SK-N-DZ (cell line): Measurements from ENCODE around the gene THADA.

Experiments
- DNase-seq: peaks from one replicate; pipeline ENCODE4 v3.0.0-alpha.2; 2015; ENCODE audit warnings: low spot score

THADA gene

DNA sequence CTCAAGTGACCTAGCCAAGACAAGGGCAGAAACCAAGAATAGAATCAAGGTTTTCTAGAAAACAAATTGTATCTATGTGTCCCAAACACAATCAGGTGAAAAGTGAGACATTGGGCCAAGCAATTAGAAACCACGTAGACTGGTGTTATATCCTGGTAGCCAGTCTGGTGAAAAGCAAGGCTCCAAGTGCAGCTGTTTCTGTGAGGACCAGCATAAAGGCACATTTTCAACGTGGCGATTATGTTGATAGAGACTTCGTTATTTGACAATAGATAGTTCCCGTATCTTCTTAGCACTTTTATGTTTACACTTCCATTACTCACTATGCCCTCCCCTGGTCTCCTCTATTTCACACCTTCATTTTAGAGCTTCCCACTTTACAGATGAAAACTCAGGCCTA, 266.2 kb downstream of the THADA start:
- DNase-seq = no peak

GRCh38 chr2:43328832-43329231, 267.0 kb downstream of the THADA start:
- DNase-seq = no peak

DNA sequence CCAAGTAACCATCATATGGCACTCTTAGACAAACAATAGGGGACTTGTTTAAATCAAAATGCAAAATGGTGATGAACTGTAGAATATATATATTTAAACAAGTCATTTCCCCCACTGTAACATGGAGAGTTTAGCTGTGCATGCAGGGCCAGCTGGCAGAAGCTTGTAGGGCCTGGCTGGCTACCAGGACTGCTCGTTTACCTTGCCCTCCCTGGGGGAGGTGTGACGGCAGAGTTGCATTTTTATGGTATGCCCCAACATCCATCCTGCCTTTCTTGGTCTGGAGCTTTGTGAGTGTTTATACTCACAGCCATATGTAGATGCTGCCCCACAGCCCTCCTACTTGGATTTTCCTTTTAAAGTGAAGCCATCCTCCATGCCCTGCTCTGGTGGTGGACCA, 267.7 kb downstream of the THADA start:
- no peak for DNase-seq

DNA sequence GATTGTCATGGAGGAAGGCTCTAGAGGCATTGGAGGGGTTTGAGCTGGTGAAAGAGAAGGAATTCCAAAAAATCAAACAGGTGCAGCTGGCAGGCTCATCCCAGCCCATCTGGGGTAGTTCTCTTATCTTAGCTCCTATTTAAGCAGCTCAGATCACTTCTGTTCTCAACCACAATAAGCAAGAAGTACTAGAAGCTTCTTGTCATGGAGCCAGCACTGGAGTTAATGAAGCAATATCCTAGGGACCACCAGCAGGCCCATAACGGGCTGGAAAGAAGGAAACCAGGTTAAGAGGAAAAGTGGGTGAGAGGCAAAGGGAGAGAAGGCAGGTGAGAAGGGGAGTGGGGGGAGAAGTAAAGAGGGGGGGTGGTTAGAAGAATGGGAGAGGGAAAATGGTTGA, 268.7 kb downstream of the THADA start:
- DNase-seq = no peak

DNA sequence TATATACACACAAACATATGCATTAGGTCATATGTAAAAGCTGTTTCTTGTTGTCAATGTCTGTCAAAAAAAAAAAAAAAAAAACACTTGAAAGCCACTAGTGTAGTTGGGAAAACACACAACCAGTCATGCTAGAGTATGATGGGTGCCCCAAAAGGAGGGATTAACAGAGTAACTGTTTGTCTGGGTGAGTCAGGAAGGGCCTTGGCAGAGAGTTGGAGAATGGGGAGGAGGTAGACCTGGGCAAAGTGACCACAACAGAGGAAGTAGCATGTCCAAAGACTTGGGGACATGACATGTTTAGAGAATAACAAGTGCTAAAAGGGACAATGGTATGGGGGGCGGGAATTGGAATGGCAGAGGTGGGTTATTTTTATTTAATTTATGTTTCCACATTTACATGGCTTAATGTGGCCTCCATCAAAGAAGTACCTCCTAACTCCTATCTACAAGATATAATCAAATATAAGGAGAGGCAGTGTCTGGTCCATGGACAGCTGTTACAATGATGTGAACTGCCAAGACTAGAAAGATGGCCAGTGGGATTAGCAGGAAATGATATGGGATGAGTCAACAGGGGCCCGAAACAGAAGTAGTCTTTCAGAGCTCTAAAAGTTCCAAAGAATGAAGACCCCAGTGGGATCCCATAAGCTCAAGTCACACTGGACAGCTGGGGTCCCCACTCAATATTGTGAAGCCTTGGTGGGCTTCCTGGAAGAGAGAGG, 269.6 kb downstream of the THADA start:
- peak; percentile 81 for DNase-seq

DNA sequence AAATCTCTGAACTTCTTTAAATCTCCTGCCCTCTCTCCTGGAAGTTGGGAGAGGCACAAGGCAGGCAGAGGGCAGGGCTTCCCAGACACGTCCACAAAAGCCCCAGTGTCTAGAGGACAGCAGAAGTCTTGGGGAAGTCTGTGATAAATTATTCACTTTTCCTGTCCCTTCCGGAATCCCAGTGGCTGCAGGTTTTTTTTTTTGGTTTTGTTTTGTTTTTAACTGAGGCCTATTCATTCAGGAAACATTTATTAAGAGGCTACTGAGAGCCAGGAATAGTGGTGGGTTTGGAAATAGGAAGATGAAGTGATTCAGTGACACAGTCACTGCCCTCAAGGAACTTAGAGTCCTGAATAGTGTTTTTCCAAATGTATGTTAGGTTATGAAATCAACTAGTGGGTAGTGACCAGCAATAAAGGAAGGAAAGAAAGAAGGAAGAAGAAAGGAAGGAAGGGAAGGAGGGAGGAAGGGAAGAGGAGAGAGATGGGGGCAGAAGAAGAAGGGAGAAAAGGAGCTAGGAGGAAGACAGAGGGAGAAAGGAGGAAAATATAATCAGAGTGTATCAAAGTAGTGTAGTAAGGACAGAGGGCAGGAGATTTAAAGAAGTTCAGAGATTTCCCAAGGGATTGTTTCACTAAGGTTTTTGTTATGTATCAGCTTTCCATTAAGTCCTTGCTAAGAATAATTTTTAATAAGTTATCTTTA, 270.6 kb downstream of the THADA start:
- DNase-seq = no peak

GRCh38 chr2:43324259-43325106, 271.4 kb downstream of the THADA start:
- no peak for DNase-seq

DNA sequence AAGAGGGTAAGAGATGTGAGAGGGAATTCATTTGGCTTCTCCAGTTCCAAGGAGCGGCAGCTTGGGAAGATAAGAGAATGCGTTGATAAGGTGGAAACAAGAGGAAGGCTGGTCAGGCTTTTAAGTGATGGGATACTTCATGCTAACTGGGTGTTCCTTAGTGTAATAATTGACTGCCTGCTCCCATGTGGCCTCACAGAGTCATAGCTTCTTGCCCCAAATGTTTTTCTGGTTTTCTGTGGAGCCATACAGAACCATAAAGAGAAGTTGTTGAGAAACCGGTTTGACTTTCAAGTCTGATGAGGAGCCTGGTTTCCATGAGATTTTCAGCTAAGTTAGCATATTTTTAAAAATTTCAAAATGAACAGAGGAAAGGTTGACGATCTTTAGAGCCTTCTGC, 272.0 kb downstream of the THADA start:
- DNase-seq = no peak

DNA sequence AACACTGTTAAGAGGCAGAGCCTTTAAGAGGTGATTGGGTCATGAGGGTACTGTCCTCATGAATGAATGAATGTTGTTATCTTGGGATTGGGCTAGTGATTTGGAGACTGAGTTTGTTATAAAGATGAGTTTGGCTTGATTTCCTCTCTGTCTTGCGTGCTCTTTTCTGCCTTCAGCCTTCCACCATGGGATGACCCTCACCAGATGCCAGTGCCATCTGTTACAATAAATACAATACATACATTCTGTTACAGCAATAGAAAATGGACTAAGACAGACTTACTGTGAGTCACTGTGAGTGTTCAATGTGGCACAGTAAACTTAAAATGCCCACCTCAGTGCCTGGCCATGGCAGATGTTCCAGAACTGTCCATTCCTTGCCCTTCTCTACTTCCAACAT, 274.4 kb downstream of the THADA start:
- DNase-seq = no peak

DNA sequence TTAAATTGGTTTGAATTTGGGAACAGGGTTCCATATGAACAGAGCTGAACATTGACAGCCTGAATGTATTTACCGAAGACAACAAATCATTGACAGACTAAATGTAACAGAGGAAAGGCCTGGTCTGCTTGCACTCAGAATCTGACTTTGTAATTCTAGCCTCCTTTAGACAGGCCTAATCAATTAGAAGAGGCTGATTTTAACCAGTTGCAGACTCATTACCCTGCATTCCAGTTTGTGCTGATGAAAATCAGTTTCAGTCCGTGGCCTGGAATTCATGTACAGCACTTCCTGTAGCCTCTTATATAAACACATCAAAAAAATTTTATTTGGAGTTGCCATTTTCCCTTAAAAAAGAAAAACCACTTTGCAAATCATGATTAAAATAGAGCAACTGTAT, 276.3 kb downstream of the THADA start:
- DNase-seq = peak; percentile 91

- no peak for DNase-seq
Observed at GRCh38 chr2:43318791-43319190, 277.0 kb downstream of the THADA start.

DNA sequence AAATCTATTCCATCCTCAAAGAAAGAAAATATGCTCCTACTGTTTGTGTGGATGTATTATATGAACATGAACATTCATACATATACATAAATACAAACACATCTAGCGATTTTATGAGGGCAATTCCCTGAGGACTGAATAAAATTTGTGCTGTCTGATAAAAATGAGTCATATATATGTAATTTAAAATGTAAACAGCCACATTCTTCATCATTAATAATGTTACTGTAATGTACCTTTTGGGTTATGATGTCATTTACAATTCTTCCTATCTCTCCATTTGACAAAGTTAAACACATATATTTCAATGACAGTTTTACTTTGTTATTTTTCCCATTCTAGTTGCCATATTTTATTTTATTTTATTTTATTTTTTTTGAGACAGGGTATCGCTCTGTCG, 278.2 kb downstream of the THADA start:
- DNase-seq = no peak

- no peak for DNase-seq
Observed at GRCh38 chr2:43317194-43317593, 278.6 kb downstream of the THADA start.

- DNase-seq = no peak
Observed at GRCh38 chr2:43315482-43315881, 280.4 kb downstream of the THADA start.

- no peak for DNase-seq
Observed at GRCh38 chr2:43314299-43314927, 281.4 kb downstream of the THADA start.

DNA sequence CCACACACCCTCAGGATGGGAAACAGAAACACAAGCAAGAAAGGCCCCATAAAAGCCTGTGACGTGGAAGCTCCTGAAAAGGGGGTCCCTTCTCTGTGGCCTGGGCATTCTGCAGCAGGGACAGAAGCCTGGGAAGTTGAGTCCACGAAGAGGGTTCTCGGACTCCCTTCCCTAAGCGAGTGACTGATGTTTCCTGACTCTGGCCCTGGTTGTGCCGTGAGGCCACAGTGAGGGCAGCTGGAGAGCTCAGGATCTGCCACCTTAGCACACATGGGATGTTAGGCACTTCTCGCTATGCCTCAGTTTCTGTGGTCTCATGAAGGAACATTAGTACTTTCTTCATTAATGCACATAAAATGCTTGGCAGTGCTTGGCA, 282.2 kb downstream of the THADA start:
- DNase-seq = no peak

DNA sequence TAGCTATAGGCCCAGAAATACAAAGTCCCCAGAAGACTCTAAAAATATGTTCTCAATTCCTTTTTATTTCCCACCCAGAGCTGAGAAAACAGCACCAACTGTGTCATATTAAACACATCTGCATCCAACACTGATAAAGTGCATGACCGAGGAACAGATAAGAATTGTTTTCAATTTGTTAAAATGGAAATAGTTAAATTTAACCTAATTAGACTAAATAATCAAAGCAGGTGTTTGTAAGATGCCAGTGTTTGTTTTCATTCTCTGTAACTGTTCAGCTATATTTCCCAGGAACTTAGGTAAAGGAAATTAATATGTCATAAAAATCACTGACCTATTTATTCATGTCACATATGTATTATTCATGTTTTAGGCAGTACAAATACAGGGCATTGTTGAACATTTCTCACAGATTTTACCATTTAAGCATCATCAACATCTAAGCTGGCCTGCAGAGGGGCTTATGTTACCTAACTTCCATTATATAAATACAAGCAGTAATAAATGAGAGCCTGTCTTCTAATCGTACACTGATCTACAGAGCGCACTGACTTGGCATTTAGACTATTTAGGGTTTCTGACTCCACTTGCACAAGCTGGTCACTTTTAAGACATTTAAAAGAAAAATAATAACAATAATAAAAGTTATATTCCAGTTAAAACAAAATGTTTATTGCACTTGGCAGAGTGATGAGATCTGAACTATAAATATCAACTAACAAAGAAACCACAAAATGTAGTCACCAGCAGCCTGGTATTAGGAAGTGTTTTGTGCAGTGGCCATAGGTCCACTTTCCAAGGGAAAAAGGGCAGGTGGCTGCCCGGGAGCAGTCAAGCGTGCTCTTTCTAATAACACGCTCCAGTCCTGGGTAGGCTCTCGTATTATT, 282.8 kb downstream of the THADA start:
- DNase-seq = peak; percentile 36

GRCh38 chr2:43311276-43311675, 284.6 kb downstream of the THADA start:
- no peak for DNase-seq

GRCh38 chr2:43309935-43310334, 285.9 kb downstream of the THADA start:
- no peak for DNase-seq

DNA sequence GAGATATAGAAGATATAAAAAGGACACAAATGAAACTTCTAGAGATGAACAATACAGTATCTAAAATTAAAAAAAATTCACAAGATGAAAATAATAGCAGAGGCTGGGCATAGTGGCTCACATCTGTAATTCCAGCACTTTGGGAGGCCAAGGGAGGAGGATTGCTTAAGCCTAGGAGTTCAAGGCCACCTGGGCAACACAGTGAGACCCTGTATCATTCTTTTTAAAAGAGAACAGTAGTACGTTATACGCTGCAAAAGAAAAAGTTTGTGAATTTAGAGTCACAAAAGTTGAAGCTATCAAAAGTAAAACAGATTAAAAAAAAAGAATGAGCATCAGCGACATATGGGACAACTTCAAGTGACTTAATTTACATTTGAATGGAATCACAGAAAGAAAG, 287.9 kb downstream of the THADA start:
- no peak for DNase-seq

DNA sequence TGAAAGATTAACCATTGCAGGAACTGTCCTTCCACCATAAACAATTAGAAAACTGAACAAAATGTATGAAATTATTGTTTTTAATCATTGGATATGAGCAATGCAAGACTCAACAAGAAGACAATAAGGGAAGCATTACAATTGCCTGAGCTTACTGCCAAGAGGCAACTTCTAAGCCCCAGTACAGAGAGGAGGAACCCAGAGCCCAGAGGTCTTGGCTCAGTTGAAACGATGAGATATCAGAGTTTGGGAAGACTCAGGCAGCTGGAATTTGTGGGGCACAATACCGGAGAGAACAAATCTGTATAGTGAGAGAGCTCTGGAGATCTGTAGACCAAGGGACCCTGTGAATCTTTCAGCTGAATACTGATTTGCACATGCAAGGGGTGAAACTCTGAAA, 288.8 kb downstream of the THADA start:
- DNase-seq = no peak
